C4-2B (cell line): ENCODE measurements around the gene JAKMIP2.

Source experiments
- H3K27ac ChIP-seq: fragments of 450-650 bp; 2 replicates; pipeline ENCODE4 v1.5.1; 2017
- ZFX ChIP-seq: fragments of 450-650 bp; IDR thresholded peaks from 2 replicates; pipeline ENCODE4 v1.6.1; 2017
- TF ChIP-seq, protein P1 (sequence below): fragments of 450-650 bp; conservative IDR thresholded peaks from 2 replicates; pipeline ENCODE4 v1.5.1; 2017; ENCODE audit warnings: mild to moderate bottlenecking

JAKMIP2 gene

DNA sequence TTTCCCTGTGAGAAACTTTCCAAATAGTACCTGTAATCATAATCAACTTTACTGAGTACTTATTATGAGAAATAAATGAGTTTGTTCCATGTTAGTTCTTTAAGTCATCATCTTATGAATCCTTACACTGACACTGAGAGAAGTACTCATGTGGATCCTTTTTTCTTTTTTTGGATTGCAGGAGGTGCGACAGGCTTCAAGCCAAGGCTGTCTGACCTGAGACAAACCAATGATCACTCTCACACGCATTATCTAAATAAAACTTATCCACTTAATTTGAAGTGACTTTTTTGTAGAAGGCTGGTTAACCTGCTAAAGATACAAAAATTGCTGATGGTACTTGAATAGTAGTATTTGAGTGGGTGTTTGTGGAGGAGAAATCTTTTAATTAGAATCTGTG lies 39.5 kb downstream of the JAKMIP2 start:
- no peak for TF ChIP-seq ZFX
- TF ChIP-seq, protein P1, sequence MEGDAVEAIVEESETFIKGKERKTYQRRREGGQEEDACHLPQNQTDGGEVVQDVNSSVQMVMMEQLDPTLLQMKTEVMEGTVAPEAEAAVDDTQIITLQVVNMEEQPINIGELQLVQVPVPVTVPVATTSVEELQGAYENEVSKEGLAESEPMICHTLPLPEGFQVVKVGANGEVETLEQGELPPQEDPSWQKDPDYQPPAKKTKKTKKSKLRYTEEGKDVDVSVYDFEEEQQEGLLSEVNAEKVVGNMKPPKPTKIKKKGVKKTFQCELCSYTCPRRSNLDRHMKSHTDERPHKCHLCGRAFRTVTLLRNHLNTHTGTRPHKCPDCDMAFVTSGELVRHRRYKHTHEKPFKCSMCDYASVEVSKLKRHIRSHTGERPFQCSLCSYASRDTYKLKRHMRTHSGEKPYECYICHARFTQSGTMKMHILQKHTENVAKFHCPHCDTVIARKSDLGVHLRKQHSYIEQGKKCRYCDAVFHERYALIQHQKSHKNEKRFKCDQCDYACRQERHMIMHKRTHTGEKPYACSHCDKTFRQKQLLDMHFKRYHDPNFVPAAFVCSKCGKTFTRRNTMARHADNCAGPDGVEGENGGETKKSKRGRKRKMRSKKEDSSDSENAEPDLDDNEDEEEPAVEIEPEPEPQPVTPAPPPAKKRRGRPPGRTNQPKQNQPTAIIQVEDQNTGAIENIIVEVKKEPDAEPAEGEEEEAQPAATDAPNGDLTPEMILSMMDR: no peak

DNA sequence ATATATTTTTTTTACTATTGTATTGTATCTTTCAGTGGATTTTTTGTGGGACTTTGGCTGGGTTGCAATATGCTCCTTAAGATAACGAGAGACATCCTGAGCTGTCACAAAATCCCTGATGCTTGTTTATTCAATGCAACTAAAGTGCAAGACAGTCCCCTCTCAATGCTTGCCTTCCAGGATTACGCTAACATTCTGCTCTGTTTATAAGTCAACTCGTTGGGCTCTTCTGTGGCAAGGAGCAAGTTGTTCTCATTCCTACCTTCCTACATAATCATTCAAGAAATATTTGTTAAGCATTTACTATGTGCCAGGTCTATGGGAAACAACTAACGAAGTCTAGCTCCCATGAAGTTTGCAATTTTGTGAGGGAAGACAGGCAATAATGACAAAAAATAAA lies 40.4 kb downstream of the JAKMIP2 start:
- TF ChIP-seq ZFX: no peak
- TF ChIP-seq, protein P1: no peak
- no peak overlapping the region for H3K27ac ChIP-seq

More for the DNA sequence above, 39.5 kb downstream of the JAKMIP2 start:
- H3K27ac ChIP-seq: no peak overlapping the region

DNA sequence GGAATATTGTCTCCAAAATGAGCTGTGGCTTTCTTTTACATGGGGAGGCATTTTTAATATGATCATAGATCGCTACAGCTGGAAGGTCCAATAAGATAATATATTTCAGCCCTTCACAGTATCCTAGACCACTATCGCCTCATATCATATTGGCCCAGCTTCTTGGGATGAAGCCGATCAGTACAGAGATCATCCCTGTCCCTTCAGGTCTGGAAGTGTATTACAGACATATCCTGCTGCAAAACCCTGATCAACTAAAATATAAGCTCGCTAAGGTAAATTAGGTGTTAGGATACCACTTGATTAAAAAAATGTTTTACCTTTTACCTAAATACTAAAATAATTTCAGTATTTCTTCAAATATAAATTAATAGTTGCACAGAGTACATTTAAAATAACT lies 41.7 kb downstream of the JAKMIP2 start:
- no peak overlapping the region for H3K27ac ChIP-seq
- no peak for TF ChIP-seq ZFX
- TF ChIP-seq, protein P1: no peak

GRCh38 chr5:147737921-147738320 lies 44.6 kb downstream of the JAKMIP2 start:
- no peak for TF ChIP-seq ZFX
- TF ChIP-seq, protein P1: no peak
- no peak overlapping the region for H3K27ac ChIP-seq

- TF ChIP-seq, protein P1: no peak
- TF ChIP-seq ZFX: no peak
- H3K27ac ChIP-seq: no peak overlapping the region
Measured at GRCh38 chr5:147735621-147736125, 46.9 kb downstream of the JAKMIP2 start.

- TF ChIP-seq, protein P1: no peak
- H3K27ac ChIP-seq: no peak overlapping the region
Measured at GRCh38 chr5:147734894-147735293, 47.6 kb downstream of the JAKMIP2 start.

- TF ChIP-seq ZFX: no peak
- TF ChIP-seq, protein P1: no peak
- H3K27ac ChIP-seq: no peak overlapping the region
Measured at GRCh38 chr5:147733075-147733474, 49.5 kb downstream of the JAKMIP2 start.
